ENCODE results near the gene DPH1.

- no peak for TF ChIP-seq CTCF (IDR thresholded peaks at IDR 0.05)
- TF ChIP-seq POLR2A (IDR thresholded peaks at IDR 0.05; ENCODE audit: low read depth), result no peak
These were observed 5.0 kb downstream of the DPH1 start for GRCh38 chr17:2034806-2035540.

All from esophagus muscularis mucosa (tissue), 3 donors.